Naive thymus-derived CD8-positive, alpha-beta T cell (primary cell): ENCODE data around the gene SAPCD2. TPM values are rescaled to one million over a fixed set of nuclear protein-coding genes. Genes with fewer than 3 reads are reported as not detected.
"Not testable (repeated sequence)": the region's sequence is repeated elsewhere in the genome, so short reads cannot be mapped to it uniquely, and the experiment has no call there.

Experiments
- ATAC-seq, 2 donors: fragments of 150-1000 bp; cut with Tn5 transposase in 1 of 2; sonication (Bioruptor Pico), chemical (Tn5 transposase) in 1 of 2; 1 replicate in 1 of 2; 2 replicates in 1 of 2; pipeline ENCODE4 v1.10.0; 2021; ENCODE audit warnings: mild to moderate bottlenecking in 2 of 2, moderate library complexity in 2 of 2
- POLR2A ChIA-PET: fragments of 350-600 bp; sonication (Branson Sonifier 250); formaldehyde crosslinking; loops from one replicate; lab custom pipeline; 2021; ENCODE audit warnings: antibody characterized with exemption; lab: Charles Lee
- DNase-seq, 10 donors: peaks; one replicate each; pipeline versions ENCODE4 v3.0.0 to v3.0.0-alpha.2; 2020 to 2022
- H3K27ac Mint-ChIP-seq, 10 donors: one replicate each; pipeline ENCODE4 v1.8.0; 2020 to 2022; ENCODE audit warnings: mild to moderate bottlenecking in 10 of 10, mixed read lengths in 10 of 10, moderate library complexity in 4 of 10, inconsistent platforms in 1 of 10
- H3K27me3 Mint-ChIP-seq, 5 donors: one replicate each; pipeline ENCODE4 v1.8.0; 2021 to 2022; ENCODE audit warnings: mixed read lengths in 5 of 5
- H3K36me3 Mint-ChIP-seq, 3 donors: one replicate each; pipeline ENCODE4 v1.8.0; 2020 to 2022; ENCODE audit warnings: mixed read lengths in 3 of 3, mild to moderate bottlenecking in 2 of 3, inconsistent platforms in 1 of 3
- H3K4me1 Mint-ChIP-seq, 4 donors: one replicate each; pipeline ENCODE4 v1.8.0; 2021 to 2022; ENCODE audit warnings: mixed read lengths in 4 of 4
- H3K4me3 Mint-ChIP-seq, 10 donors: one replicate each; pipeline ENCODE4 v1.8.0; 2020 to 2022; ENCODE audit warnings: mild to moderate bottlenecking in 10 of 10, mixed read lengths in 10 of 10, moderate library complexity in 6 of 10, inconsistent platforms in 1 of 10
- H3K9me3 Mint-ChIP-seq, 9 donors: one replicate each; pipeline ENCODE4 v1.8.0; 2020 to 2022; ENCODE audit warnings: mixed read lengths in 9 of 9, mild to moderate bottlenecking in 3 of 9, inconsistent platforms in 1 of 9, moderate library complexity in 1 of 9
- polyA plus RNA-seq, 3 donors: library from polyadenylated mRNA; unstranded; fragments of 300-500 nt; fragmentation: Illumina TruSeq; gene quantifications; one replicate each; pipeline ENCODE4 v1.2.3, GENCODE V29; 2021
- total RNA-seq, 8 experiments: library from RNA in 2 of 8; stranded (reverse) in 2 of 8; gene quantifications; one replicate each; pipeline ENCODE4 v1.2.3 and lab custom pipeline; 2021 to 2026

The SAPCD2 gene
- total and polyA plus RNA-seq, 5 experiments from 2014 or later: 0.23 to 0.44 (median 0.27) TPM; not detected in 1

- ATAC-seq (no peak), DNase-seq (no peak)
- Mint-ChIP-seq H3K36me3 (no peaks in the 10 kb centered on the region), H3K4me1 (peaks cover 7 to 17% (median 16%) of the 10 kb centered on the region in 4 donors), H3K27ac (no peak overlapping the region), H3K4me3 (no peak overlapping the region), H3K9me3 (no peaks in the 10 kb centered on the region), H3K27me3 (peaks cover 0 to 16% (median under 1%) of the 10 kb centered on the region in 5 donors)
- POLR2A ChIA-PET: interaction anchor here (0.6 kb wide), 1 partner anchor 281 kb away, joined by 3 read pairs; no protein-coding TSS in a partner anchor
Measured at GRCh38 chr9:137039611-137040366, 30.6 kb downstream of the SAPCD2 start.

DNA sequence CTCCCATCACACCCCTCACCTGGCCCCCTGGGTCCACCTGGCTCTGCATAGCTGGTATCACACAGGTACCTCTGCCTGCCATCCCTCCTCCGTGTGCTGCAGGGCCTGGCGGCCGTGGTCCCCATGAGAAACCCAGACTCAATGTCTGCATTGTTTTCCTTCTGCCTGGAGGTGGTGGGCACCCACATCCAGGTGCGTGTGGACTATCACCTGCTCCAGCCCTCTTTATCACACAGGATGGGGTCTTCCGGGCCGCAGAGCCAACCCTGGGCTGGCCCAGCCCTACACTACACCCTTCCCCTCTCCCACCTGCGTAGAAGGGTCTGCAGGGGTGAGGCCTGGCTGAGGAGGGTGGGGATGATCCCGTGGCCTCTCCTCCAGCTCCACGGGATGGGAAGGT, 31.4 kb downstream of the SAPCD2 start:
- Mint-ChIP-seq H3K9me3 (no peaks in the 10 kb centered on the region), H3K27ac (no peak overlapping the region), H3K36me3 (no peaks in the 10 kb centered on the region), H3K4me3 (no peak overlapping the region), H3K4me1 (peaks cover 10 to 17% (median 13%) of the 10 kb centered on the region in 4 donors), H3K27me3 (peaks cover 0 to 12% (median 0%) of the 10 kb centered on the region in 5 donors)
- ATAC-seq (no peak), DNase-seq (no peak)
- POLR2A ChIA-PET: no interaction called here

DNA sequence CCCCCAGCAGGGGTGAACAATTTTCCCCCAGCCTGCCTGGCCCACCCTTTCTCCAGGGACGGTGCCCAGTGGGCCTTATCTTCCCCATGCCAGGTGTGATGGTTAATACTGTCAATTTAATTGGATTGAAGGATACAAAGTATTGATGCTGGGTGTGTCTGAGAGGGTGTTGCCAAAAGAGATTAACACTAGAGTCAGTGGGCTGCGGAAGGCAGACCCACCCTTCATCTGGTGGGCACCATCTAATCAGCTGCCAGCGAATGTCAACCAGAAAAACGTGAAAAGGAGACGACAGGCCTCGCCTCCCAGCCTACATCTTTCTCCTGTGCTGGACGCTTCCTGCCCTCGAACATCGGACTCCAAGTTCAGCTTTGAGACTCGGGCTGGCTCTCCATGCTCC, 32.9 kb downstream of the SAPCD2 start:
- DNase-seq (no peak), ATAC-seq (no peak)
- Mint-ChIP-seq H3K4me3 (no peak overlapping the region), H3K27ac (no peak overlapping the region), H3K36me3 (no peaks in the 10 kb centered on the region), H3K9me3 (no peaks in the 10 kb centered on the region), H3K4me1 (peaks cover 10 to 29% (median 25%) of the 10 kb centered on the region in 4 donors), H3K27me3 (peaks cover 0 to 7% (median 0%) of the 10 kb centered on the region in 5 donors)
- POLR2A ChIA-PET: interaction anchor here (0.6 to 0.9 kb wide), 2 partner anchors 9 to 41 kb away, joined by 3 to 4 read pairs; partner anchors contain the start of gene CLIC3

DNA sequence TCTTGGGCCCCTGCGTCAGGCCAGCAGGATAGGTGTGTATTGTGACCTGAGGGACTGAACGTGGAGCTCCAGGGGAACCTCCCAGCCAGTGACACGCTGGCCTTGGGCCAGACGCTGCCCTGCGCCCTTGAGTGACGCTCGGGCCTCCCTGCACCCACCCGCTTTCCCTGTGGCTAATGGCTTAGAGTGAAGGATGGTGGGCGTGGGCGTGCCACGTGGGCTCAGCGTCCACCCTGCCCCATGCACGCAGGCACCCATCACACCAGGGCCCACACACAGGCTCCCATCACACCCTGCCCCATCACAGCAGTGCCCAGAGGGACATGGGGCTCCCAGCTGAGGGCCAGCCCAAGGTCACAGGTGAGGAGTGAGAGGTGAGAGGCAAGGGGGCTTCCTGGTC, 33.3 kb downstream of the SAPCD2 start:
- Mint-ChIP-seq H3K36me3 (no peaks in the 10 kb centered on the region), H3K27ac (no peak overlapping the region), H3K27me3 (peaks cover 0 to 6% (median 0%) of the 10 kb centered on the region in 5 donors), H3K4me3 (no peak overlapping the region), H3K4me1 (peaks cover 12 to 34% (median 29%) of the 10 kb centered on the region in 4 donors), H3K9me3 (no peaks in the 10 kb centered on the region)
- POLR2A ChIA-PET: interaction anchor here (0.6 to 0.9 kb wide), 2 partner anchors 9 to 41 kb away, joined by 3 to 4 read pairs; partner anchors contain the start of gene CLIC3
- ATAC-seq (no peak), DNase-seq (no peak)

DNA sequence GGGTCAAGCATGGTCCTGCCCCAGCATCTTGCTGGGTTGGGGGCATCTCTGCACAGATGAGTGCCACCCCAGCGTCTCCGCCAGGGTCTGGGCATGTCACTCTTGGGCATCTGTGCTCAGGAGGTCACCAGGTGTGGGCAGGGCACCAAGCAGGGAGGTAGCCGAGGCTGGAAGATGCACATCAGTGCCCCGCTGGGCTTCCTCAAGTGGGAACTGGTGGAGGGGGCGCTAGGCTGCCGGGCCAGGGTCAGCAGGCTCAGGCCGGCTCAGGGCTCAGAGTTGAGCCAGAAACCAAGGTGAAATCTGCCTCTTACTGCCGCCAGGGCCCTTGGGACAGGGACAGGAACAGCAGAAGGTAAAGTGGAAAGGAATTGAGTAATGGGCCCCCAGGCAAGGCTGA, 34.4 kb downstream of the SAPCD2 start:
- Mint-ChIP-seq H3K36me3 (no peaks in the 10 kb centered on the region), H3K4me1 (peaks cover 15 to 42% (median 35%) of the 10 kb centered on the region in 4 donors), H3K4me3 (no peak overlapping the region), H3K9me3 (no peaks in the 10 kb centered on the region), H3K27ac (no peak overlapping the region), H3K27me3 (peaks cover 0 to 3% (median 0%) of the 10 kb centered on the region in 5 donors)
- no peak for ATAC-seq
- POLR2A ChIA-PET: interaction anchor here (0.7 to 3.2 kb wide), 13 partner anchors 9 to 248 kb away, joined by 3 to 17 read pairs (median 4); partner anchors contain the start of genes AJM1 and PAXX
- no peak for DNase-seq

GRCh38 chr9:137035507-137035834, 34.9 kb downstream of the SAPCD2 start:
- Mint-ChIP-seq H3K4me3 (peak overlapping the region in 2 of 10 donors; percentile 83 to 84), H3K4me1 (peaks cover 19 to 46% (median 39%) of the 10 kb centered on the region in 4 donors), H3K27me3 (peaks cover 0 to 3% (median 0%) of the 10 kb centered on the region in 5 donors), H3K27ac (peak overlapping the region in 2 of 10 donors; percentile 13 to 48), H3K9me3 (no peaks in the 10 kb centered on the region), H3K36me3 (no peaks in the 10 kb centered on the region)
- POLR2A ChIA-PET: interaction anchor here (0.8 to 3.2 kb wide), 18 partner anchors 9 to 307 kb away, joined by 3 to 17 read pairs (median 4); partner anchors contain the start of genes AJM1, FBXW5, PAXX and RABL6
- DNase-seq (no peak), ATAC-seq (no peak)

DNA sequence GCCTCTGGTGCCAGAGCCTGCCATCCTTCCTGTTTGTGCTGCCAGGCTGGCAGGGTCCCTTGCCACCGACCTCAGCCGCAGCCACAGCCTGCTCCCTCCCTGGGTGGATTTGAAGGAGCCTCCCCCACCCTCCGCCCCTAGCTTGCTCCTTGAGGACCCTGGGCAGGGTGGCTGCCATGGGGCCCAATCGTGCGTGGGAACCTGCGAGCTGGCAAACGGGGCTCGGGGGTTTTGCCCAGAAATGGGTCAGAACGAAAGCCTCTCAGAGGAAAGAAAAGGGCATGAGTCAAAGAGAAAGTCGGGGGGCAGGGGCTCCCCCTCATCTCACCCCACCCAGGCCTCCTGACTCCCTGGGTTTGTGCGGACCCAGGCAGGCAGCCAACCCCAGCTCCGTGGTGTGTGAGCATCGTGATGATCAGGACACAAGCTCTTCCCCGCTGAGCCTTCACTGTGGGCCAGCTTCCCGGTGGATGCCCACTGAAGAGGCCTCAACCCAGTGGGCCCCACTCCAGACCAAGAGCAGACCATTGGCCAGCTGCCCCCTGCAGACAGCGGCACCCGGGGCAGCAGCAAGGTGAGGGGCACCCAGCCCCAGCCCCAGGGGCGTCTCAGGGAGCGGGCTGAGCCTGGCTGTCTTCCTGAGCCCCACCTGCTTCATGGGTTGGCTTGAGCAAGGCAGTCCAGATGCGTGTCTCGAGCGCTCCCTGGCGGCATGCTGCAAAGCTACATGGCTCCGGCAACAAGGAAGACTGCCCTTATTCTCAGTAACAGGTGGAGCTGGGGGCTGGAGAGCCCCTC, 35.4 kb downstream of the SAPCD2 start:
- H3K27ac Mint-ChIP-seq: peak overlapping the region; percentile 19 to 88 (median 74)
- DNase-seq: peak; percentile 77 to 93 (median 86)
- no peaks in the 10 kb centered on the region for H3K9me3 Mint-ChIP-seq
- no peaks in the 10 kb centered on the region for H3K36me3 Mint-ChIP-seq
- H3K4me1 Mint-ChIP-seq: peaks cover 19 to 52% (median 44%) of the 10 kb centered on the region in 4 donors
- POLR2A ChIA-PET: interaction anchor here (0.7 to 3.2 kb wide), 22 partner anchors 10 to 307 kb away, joined by 3 to 17 read pairs (median 4); partner anchors contain the start of genes AJM1, CLIC3, FBXW5 and MAN1B1
- peak; percentile 84 to 89 for ATAC-seq
- peak overlapping the region; percentile 65 to 89 (median 78) for H3K4me3 Mint-ChIP-seq
- H3K27me3 Mint-ChIP-seq: peaks cover 0 to 2% (median 0%) of the 10 kb centered on the region in 5 donors

- POLR2A ChIA-PET: interaction anchor here (0.7 to 3.2 kb wide), 17 partner anchors 10 to 306 kb away, joined by 3 to 17 read pairs (median 5); partner anchors contain the start of genes AJM1, CLIC3, FBXW5 and MAN1B1
- peaks cover 0 to 2% (median 0%) of the 10 kb centered on the region in 5 donors for H3K27me3 Mint-ChIP-seq
- H3K4me1 Mint-ChIP-seq: peaks cover 24 to 59% (median 51%) of the 10 kb centered on the region in 4 donors
- H3K27ac Mint-ChIP-seq: peak overlapping the region in 9 of 10 donors; percentile 19 to 88 (median 79)
- H3K36me3 Mint-ChIP-seq: no peaks in the 10 kb centered on the region
- ATAC-seq (no peak), DNase-seq (no peak)
- no peaks in the 10 kb centered on the region for H3K9me3 Mint-ChIP-seq
- H3K4me3 Mint-ChIP-seq: peak overlapping the region; percentile 65 to 89 (median 78)
Measured at GRCh38 chr9:137034039-137034708, 36.2 kb downstream of the SAPCD2 start.

- Mint-ChIP-seq H3K4me3 (peak overlapping the region in 6 of 10 donors; percentile 19 to 84 (median 46)), H3K4me1 (peaks cover 24 to 61% (median 57%) of the 10 kb centered on the region in 4 donors), H3K27ac (peak overlapping the region in 5 of 10 donors; percentile 14 to 80 (median 65))
- H3K36me3 Mint-ChIP-seq, DNase-seq, H3K27me3 Mint-ChIP-seq, H3K9me3 Mint-ChIP-seq, ATAC-seq: not testable (repeated sequence)
- POLR2A ChIA-PET: interaction anchor here (1.0 to 3.2 kb wide), 4 partner anchors 9 to 243 kb away, joined by 3 to 16 read pairs (median 5); partner anchors contain the start of genes PAXX, TMEM141 and TUBB4B
Measured at GRCh38 chr9:137033481-137033880, 36.9 kb downstream of the SAPCD2 start.

GRCh38 chr9:137032858-137033257, 37.5 kb downstream of the SAPCD2 start:
- Mint-ChIP-seq H3K27ac (peak overlapping the region in 7 of 10 donors; percentile 14 to 80 (median 49)), H3K36me3 (no peaks in the 10 kb centered on the region), H3K4me1 (peaks cover 24 to 61% (median 57%) of the 10 kb centered on the region in 4 donors), H3K9me3 (no peaks in the 10 kb centered on the region), H3K27me3 (no peaks in the 10 kb centered on the region), H3K4me3 (peak overlapping the region in 6 of 10 donors; percentile 3 to 84 (median 43))
- ATAC-seq (no peak), DNase-seq (no peak)
- POLR2A ChIA-PET: interaction anchor here (1.0 to 3.2 kb wide), 3 partner anchors 8 to 208 kb away, joined by 3 to 16 read pairs (median 5); partner anchors contain the start of genes PAXX and TUBB4B

DNA sequence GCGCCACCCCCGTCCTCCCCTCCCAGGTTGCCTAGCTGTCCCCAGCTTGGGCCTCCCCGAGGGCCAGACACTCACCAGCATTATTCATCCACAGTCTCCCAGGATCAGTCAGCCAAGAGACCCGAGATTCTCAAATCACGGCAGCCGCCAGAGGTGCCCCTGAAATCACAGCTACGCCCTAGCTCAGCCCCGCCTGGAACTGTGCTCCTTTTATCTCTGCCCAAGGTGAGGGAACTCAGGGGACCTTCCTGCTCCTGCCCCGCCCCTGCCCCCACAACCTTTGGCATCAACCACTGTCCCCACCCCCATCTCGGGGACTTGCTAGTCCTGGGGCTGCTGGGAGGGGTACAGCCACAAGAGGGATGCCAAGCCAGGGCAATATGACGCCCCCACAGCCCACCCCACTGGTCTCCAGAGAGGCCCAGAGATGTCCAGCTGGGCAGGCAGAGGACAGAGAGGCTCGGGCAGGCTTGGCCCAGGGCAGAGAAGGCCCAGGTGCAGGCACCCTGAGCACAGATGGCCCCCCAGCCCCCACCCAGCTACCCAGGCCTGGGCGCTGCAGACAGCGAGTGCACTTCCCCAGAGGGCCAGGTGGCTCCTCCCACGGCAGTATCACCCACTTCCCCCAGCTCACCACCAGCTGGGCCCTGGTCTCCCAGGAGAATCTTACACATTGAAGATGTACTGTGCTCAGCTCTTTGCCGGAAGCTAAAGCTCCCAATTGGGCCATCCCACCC, 38.3 kb downstream of the SAPCD2 start, which contains the start of gene FUT7:
TSS of gene FUT7 (minus strand) at position 185 of the 737 bp plus-strand sequence. CDS start at position 88, 97 bp downstream.
- Mint-ChIP-seq H3K4me1 (peaks cover 24 to 66% (median 61%) of the 10 kb centered on the region in 4 donors), H3K36me3 (no peaks in the 10 kb centered on the region), H3K4me3 (peak within 1 kb of the TSS; percentile 72 to 92 (median 81)), H3K27me3 (no peaks in the 10 kb centered on the region), H3K9me3 (no peaks in the 10 kb centered on the region), H3K27ac (peak within 1 kb of the TSS in 9 of 10 donors; percentile 79 to 92 (median 83))
- DNase-seq: peak in 5 of 10 donors; percentile 30 to 44 (median 33)
- ATAC-seq: peak in 1 of 2 donors; percentile 26
- POLR2A ChIA-PET: interaction anchor here (1.5 to 1.9 kb wide), 2 partner anchors 36 to 39 kb away, joined by 5 to 7 read pairs; partner anchors contain the start of genes CLIC3 and PAXX
